Purkinje cell (primary cell): ENCODE data around the gene KCNJ6. TPM values are rescaled to one million over a fixed set of nuclear protein-coding genes. Genes with fewer than 3 reads are reported as not detected.

Experiments
- polyA plus RNA-seq: library from polyadenylated mRNA; unstranded; fragments of >200 nt; fragmentation: Nextera tagmentation; gene quantifications from 2 replicates; pipeline ENCODE4 v1.2.1, GENCODE V29; 2014

KCNJ6 gene, protein sequence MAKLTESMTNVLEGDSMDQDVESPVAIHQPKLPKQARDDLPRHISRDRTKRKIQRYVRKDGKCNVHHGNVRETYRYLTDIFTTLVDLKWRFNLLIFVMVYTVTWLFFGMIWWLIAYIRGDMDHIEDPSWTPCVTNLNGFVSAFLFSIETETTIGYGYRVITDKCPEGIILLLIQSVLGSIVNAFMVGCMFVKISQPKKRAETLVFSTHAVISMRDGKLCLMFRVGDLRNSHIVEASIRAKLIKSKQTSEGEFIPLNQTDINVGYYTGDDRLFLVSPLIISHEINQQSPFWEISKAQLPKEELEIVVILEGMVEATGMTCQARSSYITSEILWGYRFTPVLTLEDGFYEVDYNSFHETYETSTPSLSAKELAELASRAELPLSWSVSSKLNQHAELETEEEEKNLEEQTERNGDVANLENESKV
- polyA plus RNA-seq = 0.50 and 3.5 TPM in 2 replicates

DNA sequence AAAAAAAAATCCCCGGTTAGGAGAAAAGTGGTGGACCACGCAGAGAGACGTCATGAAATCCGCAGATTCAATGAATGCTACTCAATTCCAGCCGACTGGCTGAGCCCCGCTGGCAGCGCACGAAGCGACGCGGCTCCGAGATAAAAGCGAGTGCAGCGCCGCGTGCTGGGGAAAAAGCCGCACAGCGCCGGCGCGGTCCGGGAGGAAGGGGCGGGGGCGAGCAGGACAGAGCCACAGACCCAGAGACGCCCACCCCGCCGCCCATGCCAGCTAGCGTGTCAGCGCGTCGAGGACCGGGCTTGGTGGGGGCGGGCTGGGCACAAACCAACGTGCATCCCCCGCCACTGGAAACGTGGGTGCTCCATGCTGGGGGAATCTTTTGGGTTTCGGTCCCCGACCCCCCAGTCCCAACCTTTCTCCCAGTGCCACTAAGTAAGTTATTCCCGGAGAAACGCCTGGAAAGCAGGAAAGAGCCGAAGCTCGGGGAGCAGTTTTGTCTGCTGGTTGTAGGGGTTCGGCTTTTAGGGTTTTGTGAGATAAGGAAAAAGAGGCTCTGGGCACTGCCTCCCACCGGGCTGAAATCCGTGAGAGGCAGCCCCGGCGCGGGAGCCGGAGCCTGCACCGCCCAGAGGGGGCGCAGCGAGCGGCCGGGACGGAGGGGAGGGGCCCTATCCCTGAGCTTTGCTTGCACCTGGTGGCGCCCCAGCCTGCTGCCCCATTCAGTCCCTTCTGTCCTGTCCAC is at the start of gene KCNJ6:
Gene KCNJ6, minus strand, starts transcription at position 148 of the 742 bp plus-strand sequence. CDS start 75,775 bp downstream, outside the sequence.

